Activated T-cell treated with anti-CD3 and anti-CD28 coated beads for 24 hours (primary cell): ENCODE measurements around the gene KRTAP5-4.
"Not testable (repeated sequence)": the region's sequence is repeated elsewhere in the genome, so short reads cannot be mapped to it uniquely, and the experiment has no call there.

Experiments
- DNase-seq: peaks from one replicate; pipeline ENCODE4 v3.0.0-alpha.2; 2020; ENCODE audit warnings: low read depth

KRTAP5-4 gene

GRCh38 chr11:1652771-1653540 lies 31.0 kb upstream of the KRTAP5-4 start:
- DNase-seq, result peak; percentile 67

GRCh38 chr11:1652442-1652770 lies 30.5 kb upstream of the KRTAP5-4 start:
- no peak for DNase-seq

GRCh38 chr11:1652026-1652425 lies 30.1 kb upstream of the KRTAP5-4 start:
- no peak for DNase-seq

GRCh38 chr11:1651411-1651980 lies 29.6 kb upstream of the KRTAP5-4 start:
- DNase-seq, result no peak

- DNase-seq, result no peak
Observed at GRCh38 chr11:1650918-1651262, 29.0 kb upstream of the KRTAP5-4 start.

GRCh38 chr11:1650034-1650917 lies 28.3 kb upstream of the KRTAP5-4 start:
- no peak for DNase-seq

GRCh38 chr11:1648653-1649420 lies 26.9 kb upstream of the KRTAP5-4 start:
- DNase-seq, result no peak

- no peak for DNase-seq
Observed at GRCh38 chr11:1647901-1648652, 26.1 kb upstream of the KRTAP5-4 start.

GRCh38 chr11:1646540-1646939 lies 24.6 kb upstream of the KRTAP5-4 start:
- DNase-seq, result not testable (repeated sequence)

GRCh38 chr11:1645357-1645821 lies 23.5 kb upstream of the KRTAP5-4 start:
- DNase-seq, result no peak

- no peak for DNase-seq
Observed at GRCh38 chr11:1644601-1645356, 22.8 kb upstream of the KRTAP5-4 start.

GRCh38 chr11:1643146-1643690 lies 21.3 kb upstream of the KRTAP5-4 start:
- DNase-seq, result no peak

GRCh38 chr11:1642288-1643145 lies 20.6 kb upstream of the KRTAP5-4 start:
- DNase-seq, result no peak

GRCh38 chr11:1641096-1641495 lies 19.2 kb upstream of the KRTAP5-4 start:
- no peak for DNase-seq

GRCh38 chr11:1640076-1640946 lies 18.4 kb upstream of the KRTAP5-4 start:
- DNase-seq, result no peak

- DNase-seq, result no peak
Observed at GRCh38 chr11:1639666-1640065, 17.7 kb upstream of the KRTAP5-4 start.

GRCh38 chr11:1639102-1639620 lies 17.2 kb upstream of the KRTAP5-4 start:
- no peak for DNase-seq

GRCh38 chr11:1638344-1638743 lies 16.4 kb upstream of the KRTAP5-4 start:
- DNase-seq, result no peak
